HG03442 (cell line): ENCODE results near the gene UBXN2A.
"Not testable (repeated sequence)": the region's sequence is repeated elsewhere in the genome, so short reads cannot be mapped to it uniquely, and the experiment has no call there.

Source experiments
- ATAC-seq: cut with Tn5 transposase; IDR thresholded peaks from one replicate; pipeline ENCODE4 v1.9.1; 2021; ENCODE audit warnings: mild to moderate bottlenecking, moderate library complexity; ENCODE audit not compliant: unreplicated experiment

The UBXN2A gene

GRCh38 chr2:24011250-24012104 is 71.2 kb downstream of the UBXN2A start:
- ATAC-seq: no peak

DNA sequence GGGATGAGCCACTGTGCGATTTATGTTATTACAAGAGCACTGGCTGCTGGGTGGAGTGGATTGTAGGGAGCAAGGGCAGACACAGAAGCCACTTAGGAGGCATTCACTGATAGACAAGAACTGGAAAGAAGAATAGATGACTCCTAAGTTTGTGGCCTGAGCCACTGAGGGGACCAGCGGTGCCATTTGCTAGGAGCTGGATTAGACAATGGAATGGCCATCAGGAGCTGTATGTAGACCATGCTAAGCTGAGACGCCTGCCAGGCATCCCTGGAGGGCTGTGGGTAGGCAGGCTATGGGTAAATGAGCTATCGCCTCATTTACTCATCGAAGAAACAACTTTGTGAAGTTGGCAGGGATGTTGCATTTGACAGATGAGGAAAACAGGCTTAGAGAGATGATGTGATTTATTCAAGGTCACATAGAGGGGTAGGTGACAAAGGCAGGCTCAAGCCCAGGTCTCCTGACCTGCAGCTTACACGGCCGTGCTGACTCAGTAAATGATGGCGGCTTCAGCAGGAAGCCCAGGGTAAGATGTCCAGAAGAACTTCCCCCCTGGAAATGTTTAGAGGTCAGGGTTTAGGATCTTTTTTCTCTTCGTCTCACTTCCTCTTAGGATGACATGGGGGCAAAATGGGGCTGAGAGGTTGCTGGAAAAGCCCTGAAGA is 72.4 kb downstream of the UBXN2A start:
- no peak for ATAC-seq

DNA sequence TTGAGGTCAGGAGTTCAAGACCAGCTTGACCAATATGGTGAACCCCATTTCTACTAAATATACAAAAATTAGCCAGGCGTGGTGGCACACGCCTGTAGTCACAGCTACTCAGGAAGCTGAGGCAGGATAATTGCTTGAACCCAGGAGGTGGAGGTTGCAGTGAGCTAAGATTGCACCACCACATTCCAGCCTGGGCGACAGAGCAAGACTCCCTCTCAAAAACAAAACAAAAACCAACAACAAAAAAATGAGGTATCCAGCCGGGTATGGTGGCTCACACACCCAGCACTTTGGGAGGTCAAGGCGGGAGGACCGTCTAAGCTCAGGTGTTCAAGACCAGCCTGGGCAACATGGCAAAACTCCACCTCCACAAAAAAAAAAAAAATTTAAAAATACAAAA is 74.6 kb downstream of the UBXN2A start:
- not testable (repeated sequence) for ATAC-seq

GRCh38 chr2:24015562-24016375 is 75.5 kb downstream of the UBXN2A start:
- no peak for ATAC-seq

DNA sequence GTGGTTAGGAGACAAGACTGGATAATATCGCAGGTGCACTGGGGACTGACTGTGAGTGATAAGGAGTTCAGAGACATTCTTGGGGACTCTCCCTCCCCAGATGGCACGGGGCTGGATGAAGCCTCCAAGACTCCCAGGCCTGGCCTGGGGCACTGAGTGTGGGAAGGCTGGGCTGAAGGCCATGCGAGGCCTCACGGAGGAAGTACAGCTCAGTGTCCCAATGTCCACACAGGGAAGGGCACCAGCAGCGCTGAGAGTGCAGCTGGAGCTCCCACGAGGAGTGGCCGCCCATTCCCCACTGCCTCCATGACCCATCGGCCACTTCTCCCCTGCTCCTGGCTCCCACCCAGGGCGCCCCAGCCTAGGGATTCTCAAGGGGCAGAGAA is 76.1 kb downstream of the UBXN2A start:
- ATAC-seq: no peak

DNA sequence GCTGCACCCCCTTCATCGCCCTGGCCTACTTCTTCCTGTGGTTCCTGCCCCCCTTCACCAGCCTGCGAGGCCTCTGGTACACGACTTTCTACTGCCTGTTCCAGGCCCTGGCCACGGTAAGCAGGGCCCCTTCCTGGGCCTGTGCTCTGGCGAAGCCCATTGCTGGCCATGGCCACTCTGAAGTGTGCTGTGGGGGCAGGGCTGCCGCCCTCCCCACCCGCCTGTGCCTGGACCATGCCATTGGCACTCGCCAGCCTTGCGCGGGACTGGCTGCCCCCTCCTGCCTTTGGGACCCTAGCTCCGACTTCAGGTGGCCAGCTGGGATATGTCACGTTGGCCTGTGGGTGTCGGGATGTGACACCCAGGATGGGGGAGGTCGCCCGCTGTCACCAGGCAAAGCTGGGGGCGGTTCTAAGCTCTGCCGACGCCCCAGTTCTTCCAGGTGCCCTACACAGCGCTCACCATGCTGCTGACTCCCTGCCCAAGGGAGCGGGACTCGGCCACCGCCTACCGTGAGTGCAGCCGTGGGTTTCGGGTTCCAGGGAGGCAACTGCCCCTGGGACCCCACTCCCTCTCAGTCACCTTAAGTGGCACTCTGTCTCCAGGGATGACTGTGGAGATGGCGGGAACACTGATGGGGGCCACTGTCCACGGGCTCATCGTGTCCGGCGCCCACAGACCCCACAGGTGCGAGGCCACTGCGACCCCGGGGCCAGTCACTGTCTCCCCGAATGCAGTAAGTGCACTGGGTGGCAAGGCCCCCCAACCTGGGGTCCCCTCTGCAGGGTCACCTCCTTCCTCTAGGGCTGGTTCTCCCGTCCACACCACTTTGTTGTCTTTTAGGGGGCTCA is 76.8 kb downstream of the UBXN2A start:
- no peak for ATAC-seq

DNA sequence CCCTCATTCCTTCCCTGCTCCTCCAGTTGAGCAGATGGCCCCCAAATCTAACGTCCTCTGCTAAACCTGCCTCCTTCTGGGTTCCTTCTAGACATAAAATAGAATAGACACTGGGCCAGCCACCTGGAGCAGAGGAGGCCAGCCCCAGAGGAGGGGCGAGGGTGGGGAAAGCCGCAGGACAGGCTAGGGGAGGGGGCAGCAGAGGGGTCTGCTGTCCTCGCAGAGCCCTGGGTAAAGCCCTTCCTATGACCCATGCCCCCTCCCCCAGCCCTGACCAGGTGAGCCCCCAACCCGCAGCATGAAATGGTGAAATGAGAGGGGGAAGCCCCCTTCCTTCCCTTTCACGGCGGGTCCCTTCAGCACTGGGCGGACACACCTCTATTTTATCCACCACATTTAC is 77.4 kb downstream of the UBXN2A start:
- no peak for ATAC-seq

DNA sequence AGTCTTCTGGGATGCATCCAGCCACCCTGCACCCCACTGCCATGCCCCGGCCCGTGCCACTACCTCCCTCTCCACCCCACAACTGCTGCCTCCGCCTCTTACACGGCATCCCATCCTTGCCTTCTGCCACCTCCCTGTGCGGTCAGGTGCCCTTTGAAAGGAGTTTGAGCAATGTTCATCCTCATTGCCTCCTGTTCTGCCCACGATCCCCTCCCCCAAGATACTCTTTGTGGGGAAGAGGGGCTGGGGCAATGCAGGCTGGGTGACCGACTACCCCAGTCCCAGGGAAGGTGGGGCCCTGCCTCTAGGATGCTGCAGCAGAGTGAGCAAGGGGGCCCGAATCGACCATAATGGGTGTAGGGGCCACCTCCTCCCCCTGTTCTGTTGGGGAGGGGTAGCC is 78.0 kb downstream of the UBXN2A start:
- ATAC-seq: no peak

- ATAC-seq: no peak
These were observed 79.5 kb downstream of the UBXN2A start for GRCh38 chr2:24019729-24020128.

DNA sequence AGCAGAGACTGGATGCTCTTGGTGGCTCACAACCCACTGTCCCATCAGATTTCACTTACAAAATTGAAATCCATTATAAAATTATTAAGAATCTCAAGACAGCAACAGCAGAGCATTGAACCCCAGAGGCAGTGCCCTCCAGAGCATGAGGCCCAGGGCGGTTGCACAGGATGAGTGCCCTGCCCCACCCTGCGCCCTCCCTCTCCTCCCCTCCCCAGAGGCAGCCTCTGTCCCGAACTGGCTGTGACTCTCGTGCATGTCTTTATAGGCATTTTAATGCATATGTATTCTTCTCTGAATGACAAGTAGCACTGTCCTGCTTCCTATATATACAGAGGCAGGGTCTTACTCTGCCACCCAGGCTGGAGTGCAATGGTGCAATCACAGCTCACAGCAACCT is 80.0 kb downstream of the UBXN2A start:
- no peak for ATAC-seq

DNA sequence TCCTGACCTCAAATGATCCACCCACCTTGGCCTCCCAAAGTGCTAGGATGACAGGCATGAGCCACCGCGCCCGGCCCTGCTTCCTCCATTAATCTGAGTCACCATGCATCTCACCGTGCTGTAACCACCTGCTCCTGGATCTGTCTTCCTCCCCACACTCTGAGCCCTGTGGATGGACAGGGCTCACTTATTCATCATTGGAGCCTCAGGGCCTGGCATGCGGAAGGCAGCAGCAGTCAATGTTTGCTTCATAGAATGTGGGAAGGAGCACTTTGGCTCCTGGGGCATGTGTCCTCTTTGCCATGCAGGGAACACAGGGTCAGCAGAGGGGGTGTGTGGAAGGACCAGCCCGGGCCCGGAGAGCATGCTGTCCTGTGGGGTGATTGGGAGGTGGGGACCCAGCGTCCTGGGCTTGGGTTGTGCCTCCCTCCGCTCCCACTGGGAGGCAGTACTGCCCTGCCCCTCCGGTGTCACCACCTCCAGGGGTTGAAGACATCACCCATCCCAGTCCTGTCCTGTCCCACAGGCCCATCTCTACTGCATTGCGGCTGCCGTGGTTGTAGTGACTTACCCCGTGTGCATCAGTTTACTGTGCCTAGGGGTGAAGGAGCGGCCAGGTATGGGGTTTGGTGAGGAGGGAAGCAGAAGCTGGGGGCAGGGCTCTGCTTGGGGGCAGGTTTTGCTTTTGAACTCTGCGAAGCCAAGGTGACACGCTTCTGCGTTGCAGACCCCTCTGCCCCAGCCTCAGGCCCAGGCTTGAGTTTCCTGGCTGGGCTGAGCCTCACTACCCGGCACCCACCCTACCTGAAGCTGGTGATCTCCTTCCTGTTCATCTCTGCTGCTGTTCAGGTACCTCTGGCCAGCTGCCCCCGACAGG is 81.1 kb downstream of the UBXN2A start:
- no peak for ATAC-seq

GRCh38 chr2:24022324-24022974 is 82.2 kb downstream of the UBXN2A start:
- no peak for ATAC-seq

DNA sequence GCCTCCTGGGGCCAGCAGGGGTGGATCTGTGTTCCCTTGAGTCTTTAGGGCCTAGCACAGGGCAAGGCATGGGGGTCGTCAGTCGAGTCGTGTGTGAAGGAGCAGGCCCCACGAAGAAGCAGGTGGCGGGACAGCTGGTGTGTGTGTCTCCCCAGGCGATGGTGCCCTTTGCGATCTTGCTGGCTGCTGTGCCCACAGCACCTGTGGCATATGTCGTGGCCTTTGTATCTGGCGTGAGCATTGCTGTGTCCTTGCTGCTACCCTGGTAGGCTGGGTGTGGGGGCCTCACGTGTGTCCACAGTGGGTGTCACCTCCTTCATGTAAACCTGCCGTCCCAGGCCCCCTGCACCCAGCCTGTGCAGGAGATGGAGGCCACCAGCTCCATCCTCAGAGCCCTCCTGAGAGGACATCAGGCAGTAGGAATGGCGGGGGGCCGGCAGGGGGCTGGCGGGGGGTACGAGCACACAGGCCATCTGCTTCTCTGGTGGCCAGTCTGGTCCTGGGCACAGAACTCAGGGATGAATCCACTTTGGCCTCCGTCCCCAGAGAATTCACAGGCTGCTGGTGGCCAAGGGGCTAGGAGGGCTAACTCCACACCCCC is 82.8 kb downstream of the UBXN2A start:
- ATAC-seq: no peak

- ATAC-seq: no peak
These were observed 83.8 kb downstream of the UBXN2A start for GRCh38 chr2:24024018-24024417.

DNA sequence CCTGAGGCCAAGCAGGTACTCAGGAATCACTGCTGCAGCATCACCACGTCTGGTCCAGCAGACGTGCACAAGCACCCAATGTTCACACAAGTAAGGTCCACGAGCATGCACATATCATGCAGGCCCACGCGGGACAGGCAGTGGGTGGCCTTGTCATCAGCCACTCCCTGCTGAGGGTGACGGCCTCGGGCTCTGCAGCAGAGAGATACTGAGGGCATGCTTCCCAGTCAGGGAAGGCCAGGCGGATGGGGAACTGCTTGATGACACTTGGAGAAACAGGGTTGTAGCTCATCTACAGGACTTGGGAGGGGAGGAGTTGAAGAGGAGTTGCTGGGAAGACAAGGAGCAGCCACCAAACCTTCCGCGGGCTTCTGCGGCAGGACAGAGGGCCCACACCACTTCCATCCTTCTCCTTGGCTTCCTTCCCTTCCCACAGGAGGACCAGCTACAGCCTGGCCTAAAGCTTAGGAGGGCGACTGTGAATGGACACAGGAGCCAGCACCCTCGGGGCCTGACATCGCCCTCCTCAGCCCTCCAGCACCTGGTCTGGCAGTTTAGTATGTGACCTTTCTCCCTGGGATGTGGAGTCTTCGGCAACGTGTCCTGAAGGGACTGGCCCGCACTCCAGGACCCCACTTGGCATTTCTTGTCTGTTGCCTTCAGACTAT is 84.9 kb downstream of the UBXN2A start:
- no peak for ATAC-seq

- ATAC-seq: no peak
These were observed 86.0 kb downstream of the UBXN2A start for GRCh38 chr2:24026233-24026632.

DNA sequence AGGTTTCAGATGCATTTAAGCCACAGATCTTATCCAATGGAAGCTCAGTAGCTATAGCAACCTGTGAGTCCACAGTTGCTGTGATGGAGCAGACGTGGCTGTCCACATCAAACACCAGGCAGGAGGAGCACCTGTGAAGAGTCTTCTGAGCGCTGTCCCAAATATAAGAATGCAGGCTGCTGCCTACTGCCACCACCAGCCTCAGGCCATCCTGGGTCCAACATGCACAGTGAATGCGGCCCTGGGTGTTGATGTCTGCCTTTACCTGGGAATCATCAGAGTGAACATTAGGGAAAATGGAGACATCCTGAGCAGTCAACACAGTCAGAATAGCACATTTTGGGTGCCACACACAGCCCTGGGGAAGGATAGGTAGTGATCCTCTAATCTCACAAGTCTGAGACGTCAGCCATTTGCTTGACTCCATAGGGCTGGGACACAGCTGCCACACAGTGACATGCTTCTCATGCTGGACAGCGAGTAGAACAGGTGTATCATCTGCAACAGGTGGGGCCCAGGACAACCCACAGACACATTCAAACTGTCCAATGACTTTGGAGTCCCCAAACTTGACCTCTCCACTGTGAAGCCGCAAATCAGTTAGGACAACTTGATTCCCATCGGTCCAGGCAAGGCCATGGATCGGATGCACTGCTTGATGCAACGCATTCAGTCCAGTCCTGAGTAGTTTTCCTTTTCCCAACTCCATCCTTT is 98.7 kb downstream of the UBXN2A start:
- ATAC-seq: no peak

DNA sequence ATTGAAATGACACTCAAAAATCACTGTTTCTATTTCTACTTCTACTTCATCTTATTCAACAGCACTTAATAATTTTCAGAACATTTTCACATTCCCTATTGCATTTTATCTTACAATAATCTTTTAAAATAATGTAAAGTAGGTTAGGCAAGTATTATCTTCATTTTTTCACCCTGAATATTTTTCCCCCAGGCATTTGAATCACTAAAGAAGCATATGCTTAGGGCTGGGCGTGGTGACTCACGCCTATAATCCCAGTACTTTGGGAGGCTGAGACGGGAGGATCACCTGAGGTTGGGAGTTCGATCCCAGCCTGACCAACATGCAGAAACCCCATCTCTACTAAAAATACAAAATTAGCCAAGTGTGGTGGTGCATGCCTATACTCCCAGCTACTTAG is 100.2 kb downstream of the UBXN2A start:
- no peak for ATAC-seq
